GM21737 (cell line): ENCODE measurements around the gene EPN1.

Experiments
- ATAC-seq: cut with Tn5 transposase; IDR thresholded peaks from one replicate; pipeline ENCODE4 v1.9.1; 2021; ENCODE audit warnings: mild to moderate bottlenecking, moderate library complexity; ENCODE audit not compliant: unreplicated experiment

The EPN1 gene

GRCh38 chr19:55674841-55675660 is at the start of gene EPN1:
Gene EPN1, plus strand, starts transcription at chr19:55675226. Its CDS starts 3,402 bp downstream, at chr19:55678628.
- peak; percentile 63 for ATAC-seq

GRCh38 chr19:55626350-55626749 is 48.7 kb upstream of the EPN1 start:
- no peak for ATAC-seq

GRCh38 chr19:55632463-55632834 is 42.6 kb upstream of the EPN1 start:
- ATAC-seq: no peak

DNA sequence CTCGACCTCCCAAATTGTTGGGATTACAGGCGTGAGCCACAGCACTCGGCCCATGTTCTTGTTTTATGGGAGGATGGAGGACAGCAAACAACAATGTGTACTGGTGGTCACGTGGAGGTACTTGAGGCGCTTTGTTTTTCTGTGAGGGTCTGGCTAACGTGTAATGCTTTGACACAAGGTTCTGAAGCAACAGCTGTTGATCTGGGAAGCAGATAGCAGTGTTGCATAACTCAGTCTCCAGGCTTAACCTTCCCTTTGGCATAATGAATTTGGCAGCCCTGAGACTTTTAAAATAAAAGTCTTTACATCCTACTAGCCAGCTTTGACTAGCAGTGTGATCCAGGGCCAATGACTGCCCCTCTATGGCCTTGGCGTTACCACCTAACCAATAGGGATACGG is 41.2 kb upstream of the EPN1 start:
- no peak for ATAC-seq

DNA sequence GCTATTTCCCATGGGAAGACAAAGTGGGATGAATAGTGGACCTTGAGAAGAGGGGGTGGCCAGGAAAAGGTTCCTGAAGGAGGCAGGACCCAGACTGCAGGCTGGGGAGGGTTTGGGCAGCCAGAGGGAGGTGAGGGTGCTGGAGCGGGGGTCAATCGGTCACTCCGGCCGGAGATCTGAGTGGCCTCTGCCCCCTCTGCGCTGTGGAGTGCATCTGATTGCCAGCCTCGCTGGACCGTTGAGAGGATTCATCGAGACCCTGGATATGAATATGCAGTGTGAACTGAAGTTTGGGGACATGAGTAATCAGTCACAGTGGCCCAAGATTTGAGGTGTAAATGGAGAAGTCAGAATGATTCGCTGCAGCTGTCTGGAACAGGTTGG is 39.7 kb upstream of the EPN1 start:
- ATAC-seq: no peak

DNA sequence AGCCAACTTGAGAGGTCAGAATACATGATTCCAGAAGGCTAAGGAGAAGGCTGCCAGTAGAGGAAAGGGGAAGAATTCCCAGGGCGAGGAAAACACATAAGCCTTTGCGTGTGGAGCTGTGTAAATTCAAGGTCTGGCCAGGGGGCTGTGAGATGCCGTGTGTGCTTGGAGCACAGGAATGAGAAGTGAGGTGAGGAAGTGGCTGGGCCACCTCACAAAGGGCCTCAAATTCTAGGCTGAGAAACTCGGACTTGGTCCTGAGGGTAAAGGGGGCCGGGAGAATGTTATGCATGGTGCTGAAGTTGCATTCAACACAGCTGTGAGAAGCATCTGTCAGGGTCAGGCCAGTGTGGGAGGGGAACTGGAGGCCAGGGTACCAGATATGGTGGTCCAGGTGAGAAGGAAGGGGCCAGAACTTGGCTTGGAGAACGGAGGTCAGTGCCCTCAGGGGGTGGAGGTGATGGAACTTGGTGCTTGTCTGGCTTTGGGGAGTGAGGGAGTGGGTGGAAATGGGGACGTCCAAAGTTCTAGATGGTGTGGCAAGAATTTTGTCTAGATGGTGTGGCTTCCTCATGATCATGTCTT is 39.1 kb upstream of the EPN1 start:
- no peak for ATAC-seq

GRCh38 chr19:55636723-55637122 is 38.3 kb upstream of the EPN1 start:
- ATAC-seq: no peak

- no peak for ATAC-seq
These were observed 37.5 kb upstream of the EPN1 start for GRCh38 chr19:55637534-55637933.

DNA sequence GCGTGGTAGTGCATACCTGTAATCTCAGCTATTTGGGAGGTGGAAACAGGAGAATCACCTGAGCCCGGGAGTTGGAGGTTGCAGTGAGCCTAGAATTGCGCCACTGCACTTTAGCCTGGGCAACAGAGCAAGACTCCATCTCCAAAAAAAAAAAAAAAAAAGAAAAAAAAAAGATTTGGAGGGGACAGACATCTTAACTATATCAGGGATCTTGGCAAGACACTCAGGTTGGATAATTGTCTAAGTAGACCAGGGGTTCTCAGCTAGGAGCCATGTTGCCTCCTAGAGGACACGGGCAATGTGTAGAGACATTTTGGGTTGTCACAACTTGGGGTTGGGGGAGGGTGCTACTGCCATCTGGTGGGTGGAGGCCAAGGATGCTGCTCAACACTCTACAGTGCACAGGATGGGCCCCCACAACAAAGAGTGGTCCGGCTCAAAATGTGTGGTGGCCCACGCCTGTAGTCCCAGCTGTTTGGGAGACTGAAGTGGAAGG is 36.1 kb upstream of the EPN1 start:
- no peak for ATAC-seq

GRCh38 chr19:55640043-55640576 is 34.9 kb upstream of the EPN1 start:
- no peak for ATAC-seq

- peak; percentile 31 for ATAC-seq
These were observed 34.2 kb upstream of the EPN1 start, which contains the start of gene ZNF580 for GRCh38 chr19:55640577-55641425. Gene ZNF580, plus strand, starts transcription at chr19:55641002. Its CDS starts 1,507 bp downstream, at chr19:55642509.

DNA sequence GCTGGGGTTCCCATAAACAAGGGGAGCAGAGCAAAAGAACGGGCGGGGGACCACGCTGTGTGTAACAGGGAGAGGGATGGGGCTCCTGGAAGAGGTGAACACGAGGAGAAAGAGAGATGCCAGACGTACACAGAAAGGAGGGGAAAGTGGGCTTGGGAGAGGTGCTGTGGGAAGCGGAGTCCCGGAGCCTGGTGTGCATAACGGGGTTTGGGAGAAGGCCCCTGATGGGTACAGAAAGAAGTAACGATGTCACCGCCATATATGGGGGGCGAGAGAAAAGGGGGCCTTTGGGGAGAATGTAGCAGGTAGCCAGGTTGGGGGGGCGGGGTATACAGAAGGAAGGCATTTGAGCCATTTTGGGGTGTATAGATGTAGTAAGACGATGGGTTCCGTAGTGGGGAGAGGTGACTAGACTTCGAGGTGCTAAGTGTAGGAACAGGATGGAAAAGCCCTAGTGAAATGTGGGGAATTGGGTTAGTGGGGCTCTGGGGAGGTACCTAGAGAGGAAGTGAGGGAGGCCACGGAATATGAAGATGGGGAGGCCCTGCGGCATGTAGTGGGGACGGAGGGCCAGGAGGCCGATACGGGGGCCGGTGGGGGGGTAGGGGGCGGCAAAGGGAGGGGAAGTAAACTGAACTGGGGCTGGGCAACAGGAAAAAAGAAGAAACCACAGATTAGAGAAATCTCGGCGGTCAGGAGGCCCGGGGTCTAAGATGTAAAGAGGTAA is 33.4 kb upstream of the EPN1 start:
- ATAC-seq: no peak

- ATAC-seq: no peak
These were observed 32.6 kb upstream of the EPN1 start for GRCh38 chr19:55642153-55643002.

GRCh38 chr19:55643003-55643886 is 31.8 kb upstream of the EPN1 start, which contains the start of gene ZNF581:
Gene ZNF581, plus strand, starts transcription at chr19:55643649. Its CDS starts 923 bp downstream, at chr19:55644572.
- no peak for ATAC-seq

DNA sequence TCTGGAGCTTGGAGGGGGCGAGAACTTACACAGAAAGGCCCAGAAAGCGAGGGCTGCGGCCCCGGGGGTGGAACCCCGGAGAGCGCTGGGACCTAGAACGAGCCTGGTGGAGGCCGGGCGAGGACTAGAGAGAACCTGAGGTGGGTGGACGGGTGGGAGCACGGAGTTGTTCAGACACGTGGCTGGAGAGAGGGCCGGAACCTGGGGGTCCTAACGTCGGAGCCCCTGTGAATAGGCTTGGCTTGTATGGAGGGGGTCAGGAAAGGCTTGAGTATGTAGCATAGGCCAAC is 31.2 kb upstream of the EPN1 start:
- ATAC-seq: no peak

- no peak for ATAC-seq
These were observed 30.7 kb upstream of the EPN1 start for GRCh38 chr19:55644191-55644833.

DNA sequence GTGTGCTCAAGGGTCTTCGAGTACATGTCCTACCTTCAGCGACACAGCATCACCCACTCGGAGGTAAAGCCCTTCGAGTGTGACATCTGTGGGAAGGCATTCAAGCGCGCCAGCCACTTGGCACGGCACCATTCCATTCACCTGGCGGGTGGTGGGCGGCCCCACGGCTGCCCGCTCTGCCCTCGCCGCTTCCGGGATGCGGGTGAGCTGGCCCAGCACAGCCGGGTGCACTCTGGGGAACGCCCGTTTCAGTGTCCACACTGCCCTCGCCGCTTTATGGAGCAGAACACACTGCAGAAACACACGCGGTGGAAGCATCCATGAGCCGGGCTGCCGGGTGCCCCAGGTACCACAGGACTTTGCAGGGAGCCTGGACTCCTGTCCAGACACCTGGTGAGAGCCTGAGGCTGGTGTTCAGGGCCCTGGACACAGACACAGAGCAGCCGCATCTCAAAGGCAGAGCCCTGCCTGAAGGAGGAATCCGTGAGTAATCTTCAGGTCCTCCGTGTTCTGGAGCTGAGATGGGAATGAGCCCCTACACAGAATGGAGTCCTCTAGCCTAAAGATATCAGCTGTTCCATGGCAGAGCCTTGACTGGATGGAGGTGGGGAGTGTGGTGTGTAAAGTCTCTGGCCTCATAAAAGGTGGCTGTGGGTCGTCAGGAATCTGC is 30.0 kb upstream of the EPN1 start:
- no peak for ATAC-seq

- ATAC-seq: no peak
These were observed 29.5 kb upstream of the EPN1 start for GRCh38 chr19:55645512-55645881.
